ENCODE results near the gene ATF6.
"Not testable (repeated sequence)": the region's sequence is repeated elsewhere in the genome, so short reads cannot be mapped to it uniquely, and the experiment has no call there.

ATF6 gene

DNA sequence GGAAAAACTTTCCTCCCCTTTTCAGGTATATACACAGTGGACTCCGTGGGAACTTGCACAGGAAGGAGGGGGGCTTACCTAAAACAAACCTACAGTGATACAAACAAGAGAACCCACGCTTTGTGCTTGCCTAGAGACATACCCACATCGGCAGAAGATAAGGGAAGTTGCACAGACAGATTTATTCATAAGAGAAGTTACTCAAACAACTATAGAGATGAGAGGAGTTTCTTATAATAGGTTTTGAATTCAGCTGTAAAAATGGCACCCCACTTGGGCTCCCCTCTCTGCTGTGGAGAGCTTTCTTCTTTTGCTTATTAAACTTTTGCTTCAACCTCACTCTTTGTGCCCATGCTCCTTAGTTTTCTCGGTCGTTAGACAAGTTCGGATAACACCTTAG, 18.3 kb upstream of the ATF6 start:
- no peak overlapping the region for H3K27ac ChIP-seq
- TF ChIP-seq, protein P1, sequence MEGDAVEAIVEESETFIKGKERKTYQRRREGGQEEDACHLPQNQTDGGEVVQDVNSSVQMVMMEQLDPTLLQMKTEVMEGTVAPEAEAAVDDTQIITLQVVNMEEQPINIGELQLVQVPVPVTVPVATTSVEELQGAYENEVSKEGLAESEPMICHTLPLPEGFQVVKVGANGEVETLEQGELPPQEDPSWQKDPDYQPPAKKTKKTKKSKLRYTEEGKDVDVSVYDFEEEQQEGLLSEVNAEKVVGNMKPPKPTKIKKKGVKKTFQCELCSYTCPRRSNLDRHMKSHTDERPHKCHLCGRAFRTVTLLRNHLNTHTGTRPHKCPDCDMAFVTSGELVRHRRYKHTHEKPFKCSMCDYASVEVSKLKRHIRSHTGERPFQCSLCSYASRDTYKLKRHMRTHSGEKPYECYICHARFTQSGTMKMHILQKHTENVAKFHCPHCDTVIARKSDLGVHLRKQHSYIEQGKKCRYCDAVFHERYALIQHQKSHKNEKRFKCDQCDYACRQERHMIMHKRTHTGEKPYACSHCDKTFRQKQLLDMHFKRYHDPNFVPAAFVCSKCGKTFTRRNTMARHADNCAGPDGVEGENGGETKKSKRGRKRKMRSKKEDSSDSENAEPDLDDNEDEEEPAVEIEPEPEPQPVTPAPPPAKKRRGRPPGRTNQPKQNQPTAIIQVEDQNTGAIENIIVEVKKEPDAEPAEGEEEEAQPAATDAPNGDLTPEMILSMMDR (conservative IDR thresholded peaks at IDR 0.05; ENCODE audit: low read depth): no peak
- POLR2A ChIA-PET (ENCODE audit: low non-redundant PET): no interaction called here
- DNase-seq (ENCODE audit: low spot score): no peak
- CTCF ChIA-PET: no interaction called here

DNA sequence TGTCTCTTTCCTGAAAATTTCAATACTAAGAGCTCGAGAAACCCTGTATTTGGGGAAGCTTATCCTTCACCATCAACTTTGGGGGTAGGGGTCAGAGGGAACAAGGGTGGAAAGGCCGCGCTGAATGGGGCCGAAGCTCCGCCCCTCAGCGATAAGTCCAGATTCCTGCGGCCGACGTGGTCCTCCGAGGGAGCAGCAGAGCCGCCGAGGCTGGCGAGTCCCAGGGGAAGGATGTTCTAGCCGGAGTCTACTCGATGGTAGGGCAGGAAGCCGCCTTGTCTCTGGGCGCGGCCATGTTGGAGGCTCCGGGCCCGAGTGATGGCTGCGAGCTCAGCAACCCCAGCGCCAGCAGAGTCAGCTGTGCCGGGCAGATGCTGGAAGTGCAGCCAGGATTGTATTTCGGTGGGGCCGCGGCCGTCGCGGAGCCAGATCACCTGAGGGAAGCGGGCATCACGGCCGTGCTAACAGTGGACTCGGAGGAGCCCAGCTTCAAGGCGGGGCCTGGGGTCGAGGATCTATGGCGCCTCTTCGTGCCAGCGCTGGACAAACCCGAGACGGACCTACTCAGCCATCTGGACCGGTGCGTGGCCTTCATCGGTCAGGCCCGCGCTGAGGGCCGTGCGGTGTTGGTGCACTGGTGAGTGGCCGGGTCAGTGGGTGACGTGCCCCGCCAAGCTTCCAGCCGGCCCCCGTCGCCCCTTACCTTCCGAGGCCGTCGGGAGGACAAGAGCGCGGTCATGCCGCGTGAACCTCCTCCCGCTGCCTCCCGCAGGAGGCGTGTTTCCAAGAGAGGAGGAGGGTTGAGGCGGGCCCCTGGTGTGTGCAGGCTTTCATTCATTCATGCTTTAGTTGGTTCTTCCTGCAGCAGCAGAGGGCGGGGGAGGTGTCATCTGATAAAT, 16.4 kb upstream of the ATF6 start, which contains the start of gene DUSP12:
Gene DUSP12, plus strand, starts transcription at position 278 of the 899 bp plus-strand sequence. Its CDS starts 16 bp downstream, at position 294.
- POLR2A ChIA-PET (ENCODE audit: low non-redundant PET): interaction anchor here (0.6 to 1.2 kb wide), 3 partner anchors 15 to 287 kb away, joined by 3 to 4 read pairs (median 4); no protein-coding TSS in a partner anchor
- TF ChIP-seq, protein P1 (conservative IDR thresholded peaks at IDR 0.05; ENCODE audit: low read depth): peak; percentile 27
- peak; percentile 91 for DNase-seq (ENCODE audit: low spot score)
- H3K27ac ChIP-seq: peak within 1 kb of the TSS; percentile 91
- CTCF ChIA-PET: interaction anchor here (0.6 to 1.3 kb wide), 2 partner anchors 10 to 58 kb away, joined by 3 to 4 read pairs; no protein-coding TSS in a partner anchor

DNA sequence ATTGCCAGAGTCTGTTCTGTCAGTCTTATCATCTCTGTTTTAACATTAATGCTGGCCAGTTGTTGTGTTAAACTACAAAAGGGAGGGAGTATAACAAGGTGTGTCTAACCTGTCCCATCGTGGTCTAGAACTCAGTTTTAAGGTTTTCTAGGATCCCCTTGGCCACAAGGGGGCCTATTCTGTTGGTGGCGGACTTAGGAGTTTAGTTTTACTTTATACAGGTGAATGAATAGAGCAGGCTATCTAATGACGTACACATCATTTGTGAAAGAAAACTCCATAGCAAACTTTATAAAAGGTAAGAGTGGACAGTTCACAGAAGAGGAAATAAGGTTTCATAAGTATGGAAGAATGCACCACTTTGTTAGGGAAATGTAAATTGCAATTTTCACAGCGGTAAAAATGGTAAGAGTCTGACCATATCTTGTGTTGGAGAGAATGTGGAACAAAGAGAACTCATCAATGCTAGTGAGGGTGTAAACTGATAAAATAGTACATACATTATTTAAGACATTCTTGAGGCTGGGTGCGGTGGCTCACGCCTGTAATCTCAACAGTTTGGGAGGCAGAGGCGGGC, 2.5 kb upstream of the ATF6 start:
- peak; percentile 28 for DNase-seq (ENCODE audit: low spot score)
- TF ChIP-seq, protein P1 (conservative IDR thresholded peaks at IDR 0.05; ENCODE audit: low read depth): peak; percentile 43
- CTCF ChIA-PET: no interaction called here
- H3K27ac ChIP-seq: no peak overlapping the region
- POLR2A ChIA-PET (ENCODE audit: low non-redundant PET): no interaction called here

DNA sequence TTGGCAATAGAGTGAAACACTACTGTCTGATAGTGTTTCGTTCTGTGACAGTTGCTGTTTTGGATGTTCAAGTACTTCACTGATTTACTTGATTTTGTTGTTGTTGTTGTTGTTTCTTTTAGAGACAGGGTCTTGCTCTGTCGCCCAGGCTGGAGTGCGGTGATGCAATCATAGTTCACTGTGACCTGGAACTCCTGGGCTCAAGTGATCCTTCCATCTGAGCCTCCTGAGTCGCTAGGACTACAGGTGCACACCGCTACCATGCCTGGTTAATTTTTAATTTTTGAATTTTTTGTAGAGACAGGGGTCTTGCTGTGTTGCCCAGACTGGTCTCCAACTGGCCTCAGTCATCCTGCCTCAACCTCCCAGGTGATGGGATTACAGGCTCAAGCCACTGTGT, 2.3 kb downstream of the ATF6 start:
- H3K27ac ChIP-seq: no peak overlapping the region
- no peak for DNase-seq (ENCODE audit: low spot score)
- TF ChIP-seq, protein P1 (conservative IDR thresholded peaks at IDR 0.05; ENCODE audit: low read depth): no peak
- CTCF ChIA-PET: no interaction called here
- POLR2A ChIA-PET (ENCODE audit: low non-redundant PET): no interaction called here

DNA sequence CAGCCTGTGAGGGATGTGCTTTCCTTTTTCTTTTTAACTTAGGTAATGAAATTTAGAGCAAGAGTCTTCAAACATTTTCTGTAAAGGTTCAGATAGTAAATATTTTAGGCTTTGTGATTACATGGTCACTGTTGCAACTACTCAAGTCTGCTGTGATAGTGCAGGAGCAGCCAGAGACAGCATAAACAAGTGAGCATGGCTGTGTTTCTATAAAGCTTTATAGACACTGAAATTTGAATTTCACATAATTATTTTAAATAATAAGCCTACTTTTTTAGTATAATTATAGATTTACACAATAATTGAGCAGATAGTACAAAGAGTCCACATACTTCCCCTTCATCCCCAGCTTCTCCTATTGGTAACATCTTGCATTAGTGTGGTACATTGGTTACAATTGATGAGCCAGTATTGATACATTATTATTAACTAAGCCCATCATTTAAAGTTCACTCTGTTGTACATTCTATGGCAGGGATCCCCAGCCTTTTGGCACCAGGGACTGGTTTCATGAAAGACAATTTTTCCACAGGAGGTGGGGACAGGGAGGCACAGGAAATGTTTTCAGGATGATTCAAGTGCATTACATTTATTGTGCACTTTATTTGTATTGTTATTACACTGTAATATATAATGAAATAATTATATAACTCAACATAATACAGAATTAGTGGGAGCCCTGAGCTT, 3.0 kb downstream of the ATF6 start:
- no peak for DNase-seq (ENCODE audit: low spot score)
- ChIA-PET CTCF (no interaction called here), POLR2A (ENCODE audit: low non-redundant PET) (no interaction called here)
- H3K27ac ChIP-seq: no peak overlapping the region
- TF ChIP-seq, protein P1 (conservative IDR thresholded peaks at IDR 0.05; ENCODE audit: low read depth): no peak

DNA sequence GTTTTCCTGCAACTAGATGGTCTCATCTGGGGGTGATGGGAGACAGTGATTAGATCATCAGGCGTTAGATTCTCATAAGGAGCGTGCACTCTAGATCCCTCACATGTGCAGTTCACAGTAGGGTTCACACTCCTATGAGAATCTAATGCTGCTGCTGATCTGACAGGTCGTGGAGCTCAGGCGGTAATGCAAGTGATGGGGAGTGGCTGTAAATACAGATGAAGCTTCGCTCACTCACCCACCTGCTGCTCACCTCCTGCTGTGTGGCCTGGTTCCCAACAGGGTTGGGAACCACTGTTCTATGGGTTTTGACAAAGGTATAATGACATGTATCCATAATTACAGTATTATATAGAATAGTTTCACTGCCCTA, 3.5 kb downstream of the ATF6 start:
- CTCF ChIA-PET; H3K27ac ChIP-seq; DNase-seq (ENCODE audit: low spot score); POLR2A ChIA-PET (ENCODE audit: low non-redundant PET): not testable (repeated sequence)
